Bronchial epithelial cell (primary cell): Measurements from ENCODE around the gene TRIM8. TPM values are rescaled to one million over a fixed set of nuclear protein-coding genes. Genes with fewer than 3 reads are reported as not detected.

Experiments
- DNase-seq: peaks from one replicate; pipeline ENCODE4 v3.0.0-alpha.2; 2010; ENCODE audit warnings: low read depth
- FAIRE-seq: peaks from 2 replicates; lab custom pipeline; 2011; peaks lifted over from hg19 to GRCh38; lab: Jason Lieb, UNC
- H3K27me3 ChIP-seq: 2 replicates; pipeline ENCODE4 v1.5.1; 2011; ENCODE audit warnings: low read length; ENCODE audit not compliant: control insufficient read depth, insufficient read depth
- H3K36me3 ChIP-seq: 2 replicates; pipeline ENCODE4 v1.5.1; 2011; ENCODE audit warnings: low read length; ENCODE audit not compliant: control insufficient read depth, insufficient read depth
- H3K4me3 ChIP-seq: 2 replicates; pipeline ENCODE4 v1.5.1; 2011; ENCODE audit warnings: mild to moderate bottlenecking, low read depth, low read length, control low read depth
- total RNA-seq: library from RNA; depleted of rRNA; stranded (reverse); fragments of >200 nt; gene quantifications from 2 replicates; pipeline ENCODE4 v1.2.1, GENCODE V29; 2014
- TF ChIP-seq, protein P1 (sequence below): IDR thresholded peaks from 2 replicates; pipeline ENCODE4 v1.5.1; 2011; ENCODE audit warnings: mild to moderate bottlenecking, moderate library complexity, low read length, control low read depth, inconsistent platforms; ENCODE audit not compliant: insufficient read depth, severe bottlenecking

Gene TRIM8
- total RNA-seq, 1 donor from 2014 or later = 31.1 TPM

GRCh38 chr10:102698894-102699293 lies 54.6 kb downstream of the TRIM8 start:
- Histone ChIP-seq H3K4me3 (no peak overlapping the region), H3K36me3 (no peaks in the 10 kb centered on the region), H3K27me3 (no peaks in the 10 kb centered on the region)
- DNase-seq = no peak
- TF ChIP-seq, protein P1, sequence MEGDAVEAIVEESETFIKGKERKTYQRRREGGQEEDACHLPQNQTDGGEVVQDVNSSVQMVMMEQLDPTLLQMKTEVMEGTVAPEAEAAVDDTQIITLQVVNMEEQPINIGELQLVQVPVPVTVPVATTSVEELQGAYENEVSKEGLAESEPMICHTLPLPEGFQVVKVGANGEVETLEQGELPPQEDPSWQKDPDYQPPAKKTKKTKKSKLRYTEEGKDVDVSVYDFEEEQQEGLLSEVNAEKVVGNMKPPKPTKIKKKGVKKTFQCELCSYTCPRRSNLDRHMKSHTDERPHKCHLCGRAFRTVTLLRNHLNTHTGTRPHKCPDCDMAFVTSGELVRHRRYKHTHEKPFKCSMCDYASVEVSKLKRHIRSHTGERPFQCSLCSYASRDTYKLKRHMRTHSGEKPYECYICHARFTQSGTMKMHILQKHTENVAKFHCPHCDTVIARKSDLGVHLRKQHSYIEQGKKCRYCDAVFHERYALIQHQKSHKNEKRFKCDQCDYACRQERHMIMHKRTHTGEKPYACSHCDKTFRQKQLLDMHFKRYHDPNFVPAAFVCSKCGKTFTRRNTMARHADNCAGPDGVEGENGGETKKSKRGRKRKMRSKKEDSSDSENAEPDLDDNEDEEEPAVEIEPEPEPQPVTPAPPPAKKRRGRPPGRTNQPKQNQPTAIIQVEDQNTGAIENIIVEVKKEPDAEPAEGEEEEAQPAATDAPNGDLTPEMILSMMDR = no peak
- FAIRE-seq = no peak

GRCh38 chr10:102701272-102701671 lies 57.0 kb downstream of the TRIM8 start:
- H3K4me3 ChIP-seq = no peak overlapping the region
- H3K36me3 ChIP-seq = peaks cover 2% of the 10 kb centered on the region
- TF ChIP-seq, protein P1 = no peak
- no peaks in the 10 kb centered on the region for H3K27me3 ChIP-seq
- DNase-seq = no peak
- FAIRE-seq = no peak

DNA sequence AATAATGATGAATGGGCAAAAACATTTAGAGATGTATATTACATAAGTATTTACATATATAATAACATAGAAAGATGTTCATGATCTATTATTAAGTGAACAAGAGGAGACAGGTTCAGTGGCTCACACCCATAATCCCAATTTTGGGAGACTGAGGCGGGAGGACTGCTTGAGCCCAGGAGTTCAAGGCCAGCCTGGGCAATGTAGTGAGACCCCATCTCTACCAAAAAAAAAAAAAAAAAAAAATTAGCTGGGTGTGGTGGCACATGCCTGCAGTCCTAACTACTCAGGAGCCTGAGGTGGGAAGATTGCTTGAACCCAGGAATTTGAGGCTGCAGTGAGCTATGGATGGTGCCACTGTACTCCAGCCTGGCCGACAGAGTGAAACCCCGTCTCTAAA lies 57.5 kb downstream of the TRIM8 start:
- peaks cover 2% of the 10 kb centered on the region for H3K36me3 ChIP-seq
- no peak for FAIRE-seq
- DNase-seq = no peak
- TF ChIP-seq, protein P1 = no peak
- no peaks in the 10 kb centered on the region for H3K27me3 ChIP-seq
- no peak overlapping the region for H3K4me3 ChIP-seq

GRCh38 chr10:102702742-102703141 lies 58.5 kb downstream of the TRIM8 start:
- no peaks in the 10 kb centered on the region for H3K27me3 ChIP-seq
- no peak overlapping the region for H3K4me3 ChIP-seq
- no peak for DNase-seq
- H3K36me3 ChIP-seq = peaks cover 2% of the 10 kb centered on the region
- FAIRE-seq = no peak
- TF ChIP-seq, protein P1 = no peak

DNA sequence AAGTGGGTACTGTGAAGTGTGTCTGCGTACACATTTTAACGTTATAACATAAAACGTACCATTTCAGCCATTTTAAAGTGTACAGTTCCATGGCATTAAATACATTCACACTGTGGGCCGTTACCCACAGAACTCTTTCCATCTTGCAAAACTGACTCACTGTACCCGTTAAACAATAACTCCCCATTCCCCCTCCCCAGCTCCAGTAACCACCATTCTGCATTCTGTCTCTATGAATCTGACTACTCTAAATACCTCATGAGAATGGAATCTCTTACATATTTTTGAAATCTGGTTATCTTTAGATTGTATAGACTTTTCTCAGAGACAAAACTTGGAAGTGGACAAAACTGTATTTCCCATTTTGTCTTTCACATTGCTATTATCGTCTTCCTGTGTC lies 60.6 kb downstream of the TRIM8 start:
- no peak overlapping the region for H3K4me3 ChIP-seq
- FAIRE-seq (no peak), DNase-seq (no peak)
- no peaks in the 10 kb centered on the region for H3K27me3 ChIP-seq
- TF ChIP-seq, protein P1 = no peak
- H3K36me3 ChIP-seq = peaks cover 2% of the 10 kb centered on the region

DNA sequence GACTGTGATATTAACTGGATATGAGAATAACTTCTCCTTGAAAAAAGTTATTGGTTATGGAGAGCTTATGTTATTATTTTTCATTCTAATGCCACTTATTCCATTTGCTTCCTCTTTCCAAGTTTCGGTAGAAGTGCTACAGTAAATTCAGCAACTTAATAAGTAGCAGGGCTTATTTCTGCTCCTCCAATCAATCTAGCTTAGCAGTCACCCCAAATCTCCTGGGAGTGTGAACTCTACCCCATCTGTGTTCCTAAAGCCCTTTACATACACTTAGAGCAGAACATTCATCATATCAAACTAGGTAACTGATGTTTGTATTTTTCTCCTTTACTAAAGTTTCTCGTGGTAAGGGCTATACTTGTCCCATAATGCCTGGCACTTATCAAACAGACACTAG lies 61.3 kb downstream of the TRIM8 start:
- Histone ChIP-seq H3K4me3 (no peak overlapping the region), H3K27me3 (no peaks in the 10 kb centered on the region), H3K36me3 (peaks cover 2% of the 10 kb centered on the region)
- FAIRE-seq (no peak), DNase-seq (no peak)
- TF ChIP-seq, protein P1 = no peak
